Endothelial cell (in vitro differentiated cells): ENCODE measurements around the gene CNOT3. TPM values are rescaled to one million over a fixed set of nuclear protein-coding genes. Genes with fewer than 3 reads are reported as not detected.

Experiments
- DNase-seq: peaks from one replicate; pipeline ENCODE4 v3.0.0; 2021; ENCODE audit warnings: low spot score
- H3K27ac Mint-ChIP-seq: one replicate; pipeline ENCODE4 v1.8.0; 2021; ENCODE audit warnings: mixed read lengths, inconsistent platforms; ENCODE audit not compliant: unreplicated experiment
- H3K27me3 Mint-ChIP-seq: one replicate; pipeline ENCODE4 v1.8.0; 2021; ENCODE audit warnings: mild to moderate bottlenecking, moderate library complexity, mixed read lengths, inconsistent platforms; ENCODE audit not compliant: unreplicated experiment
- H3K36me3 Mint-ChIP-seq: one replicate; pipeline ENCODE4 v1.8.0; 2021; ENCODE audit warnings: mild to moderate bottlenecking, low read depth, mixed read lengths, inconsistent platforms; ENCODE audit not compliant: unreplicated experiment
- H3K4me1 Mint-ChIP-seq: one replicate; pipeline ENCODE4 v1.8.0; 2021; ENCODE audit warnings: mild to moderate bottlenecking, mixed read lengths, inconsistent platforms; ENCODE audit not compliant: unreplicated experiment
- H3K4me3 Mint-ChIP-seq: one replicate; pipeline ENCODE4 v1.8.0; 2021; ENCODE audit warnings: mild to moderate bottlenecking, mixed read lengths, inconsistent platforms; ENCODE audit not compliant: unreplicated experiment
- H3K9me3 Mint-ChIP-seq: one replicate; pipeline ENCODE4 v1.8.0; 2021; ENCODE audit warnings: mixed read lengths, inconsistent platforms; ENCODE audit not compliant: unreplicated experiment
- total RNA-seq: library from RNA; stranded (reverse); fragmentation: NEBNext Ultra II Directional; extraction: Animal tissue kit (Norgen Biotek cat#: 25700); gene quantifications from one replicate; pipeline ENCODE4 v1.2.1, GENCODE V29; 2021; ENCODE audit not compliant: unreplicated experiment
- TF ChIP-seq, protein P1 (sequence below): fragments of 200-600 bp; sonication (generic); IDR thresholded peaks from one replicate; pipeline ENCODE4 v1.5.0; 2021; ENCODE audit warnings: antibody characterized with exemption; ENCODE audit not compliant: unreplicated experiment

The CNOT3 gene
- total RNA-seq, 1 donor from 2014 or later, result 62.2 TPM

DNA sequence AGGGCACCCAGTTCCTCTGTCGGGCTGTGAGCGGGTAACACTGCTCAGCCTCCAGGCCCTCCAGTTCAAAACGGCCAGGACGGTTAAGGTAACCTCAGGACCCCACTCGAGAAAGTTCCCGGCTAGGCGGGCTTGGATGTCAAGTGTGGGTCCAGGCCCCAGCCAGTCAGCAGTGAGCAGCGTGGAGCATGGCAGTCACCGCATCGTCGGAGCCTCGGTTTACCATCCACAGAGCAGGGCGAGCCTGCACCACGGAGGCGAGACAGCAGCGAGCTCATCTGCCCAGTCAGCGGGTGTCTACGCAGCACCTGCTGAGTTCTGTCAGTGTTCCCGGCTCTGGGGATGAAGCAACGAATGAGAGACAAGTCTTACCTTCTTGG lies 8.0 kb upstream of the CNOT3 start:
- H3K27ac Mint-ChIP-seq, result no peak overlapping the region
- peaks cover 4% of the 10 kb centered on the region for H3K4me1 Mint-ChIP-seq
- H3K4me3 Mint-ChIP-seq, result no peak overlapping the region
- peaks cover 17% of the 10 kb centered on the region for H3K36me3 Mint-ChIP-seq
- H3K9me3 Mint-ChIP-seq, result no peaks in the 10 kb centered on the region
- DNase-seq, result no peak
- peaks cover 11% of the 10 kb centered on the region for H3K27me3 Mint-ChIP-seq
- TF ChIP-seq, protein P1, sequence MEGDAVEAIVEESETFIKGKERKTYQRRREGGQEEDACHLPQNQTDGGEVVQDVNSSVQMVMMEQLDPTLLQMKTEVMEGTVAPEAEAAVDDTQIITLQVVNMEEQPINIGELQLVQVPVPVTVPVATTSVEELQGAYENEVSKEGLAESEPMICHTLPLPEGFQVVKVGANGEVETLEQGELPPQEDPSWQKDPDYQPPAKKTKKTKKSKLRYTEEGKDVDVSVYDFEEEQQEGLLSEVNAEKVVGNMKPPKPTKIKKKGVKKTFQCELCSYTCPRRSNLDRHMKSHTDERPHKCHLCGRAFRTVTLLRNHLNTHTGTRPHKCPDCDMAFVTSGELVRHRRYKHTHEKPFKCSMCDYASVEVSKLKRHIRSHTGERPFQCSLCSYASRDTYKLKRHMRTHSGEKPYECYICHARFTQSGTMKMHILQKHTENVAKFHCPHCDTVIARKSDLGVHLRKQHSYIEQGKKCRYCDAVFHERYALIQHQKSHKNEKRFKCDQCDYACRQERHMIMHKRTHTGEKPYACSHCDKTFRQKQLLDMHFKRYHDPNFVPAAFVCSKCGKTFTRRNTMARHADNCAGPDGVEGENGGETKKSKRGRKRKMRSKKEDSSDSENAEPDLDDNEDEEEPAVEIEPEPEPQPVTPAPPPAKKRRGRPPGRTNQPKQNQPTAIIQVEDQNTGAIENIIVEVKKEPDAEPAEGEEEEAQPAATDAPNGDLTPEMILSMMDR, result no peak

DNA sequence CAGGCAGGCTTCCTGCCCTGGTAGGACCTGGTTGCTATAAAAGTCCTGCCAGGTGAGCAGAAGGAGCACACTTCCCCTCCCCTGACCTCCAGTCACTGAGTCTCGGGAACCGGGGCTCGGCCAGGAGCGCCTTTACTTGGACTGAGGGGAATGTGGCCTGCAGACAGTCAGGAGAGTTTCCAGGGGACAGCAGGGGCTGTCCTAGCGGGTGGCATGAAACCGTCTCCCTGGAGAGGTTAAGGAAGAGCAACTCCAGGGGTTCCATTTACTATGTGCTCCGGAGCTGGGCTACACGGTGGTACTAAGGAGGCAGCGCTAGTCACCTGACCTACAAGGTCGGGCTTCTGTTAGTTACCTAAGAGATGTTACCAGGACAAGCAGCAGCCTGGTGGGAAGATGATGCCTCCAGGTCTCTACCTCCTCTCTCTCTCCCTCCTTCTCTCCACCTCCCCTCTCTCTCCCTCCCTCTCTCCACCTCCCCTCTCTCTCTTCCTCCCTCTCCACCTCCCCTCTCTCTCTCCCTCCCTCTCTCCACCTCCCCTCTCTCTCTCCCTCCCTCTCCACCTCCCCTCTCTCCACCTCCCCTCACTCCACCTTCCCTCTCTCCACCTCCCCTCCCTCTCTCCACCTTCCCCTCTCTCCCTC lies 4.1 kb upstream of the CNOT3 start:
- Mint-ChIP-seq H3K27ac (no peak overlapping the region), H3K9me3 (no peaks in the 10 kb centered on the region), H3K4me3 (no peak overlapping the region), H3K27me3 (peaks cover 26% of the 10 kb centered on the region), H3K4me1 (peaks cover 15% of the 10 kb centered on the region), H3K36me3 (peaks cover 10% of the 10 kb centered on the region)
- TF ChIP-seq, protein P1, result no peak
- no peak for DNase-seq

DNA sequence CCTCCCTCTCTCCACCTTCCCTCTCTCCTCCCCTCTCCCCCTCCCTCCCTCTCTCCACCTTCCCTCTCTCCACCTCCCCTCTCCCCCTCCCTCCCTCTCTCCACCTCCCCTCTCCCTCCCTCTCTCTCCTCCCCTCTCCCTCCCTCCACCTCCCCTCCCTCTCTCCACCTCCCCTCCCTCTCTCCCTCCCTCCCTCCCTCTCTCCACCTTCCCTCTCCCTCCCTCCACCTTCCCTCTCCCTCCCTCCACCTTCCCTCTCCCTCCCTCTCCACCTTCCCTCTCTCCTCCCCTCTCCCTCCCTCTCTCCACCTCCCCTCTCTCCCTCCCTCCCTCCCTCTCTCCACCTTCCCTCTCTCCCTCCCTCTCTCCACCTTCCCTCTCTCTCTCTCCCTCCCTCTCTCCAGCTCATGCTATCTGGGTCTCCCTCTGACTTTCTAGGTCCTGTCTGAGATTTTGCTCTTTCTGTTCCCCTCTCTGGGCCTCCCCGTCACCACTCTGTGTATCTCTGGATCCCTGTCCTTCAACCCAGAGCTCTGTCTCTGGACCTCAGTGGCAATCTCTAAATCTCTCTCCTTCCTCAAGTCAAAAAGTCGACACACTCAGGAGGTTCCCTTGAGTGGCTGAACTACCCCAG lies 3.5 kb upstream of the CNOT3 start:
- Mint-ChIP-seq H3K4me3 (peak overlapping the region; percentile 74), H3K4me1 (peaks cover 20% of the 10 kb centered on the region), H3K27me3 (peaks cover 31% of the 10 kb centered on the region), H3K36me3 (peaks cover 14% of the 10 kb centered on the region), H3K9me3 (no peaks in the 10 kb centered on the region), H3K27ac (peak overlapping the region; percentile 79)
- TF ChIP-seq, protein P1, result no peak
- no peak for DNase-seq

DNA sequence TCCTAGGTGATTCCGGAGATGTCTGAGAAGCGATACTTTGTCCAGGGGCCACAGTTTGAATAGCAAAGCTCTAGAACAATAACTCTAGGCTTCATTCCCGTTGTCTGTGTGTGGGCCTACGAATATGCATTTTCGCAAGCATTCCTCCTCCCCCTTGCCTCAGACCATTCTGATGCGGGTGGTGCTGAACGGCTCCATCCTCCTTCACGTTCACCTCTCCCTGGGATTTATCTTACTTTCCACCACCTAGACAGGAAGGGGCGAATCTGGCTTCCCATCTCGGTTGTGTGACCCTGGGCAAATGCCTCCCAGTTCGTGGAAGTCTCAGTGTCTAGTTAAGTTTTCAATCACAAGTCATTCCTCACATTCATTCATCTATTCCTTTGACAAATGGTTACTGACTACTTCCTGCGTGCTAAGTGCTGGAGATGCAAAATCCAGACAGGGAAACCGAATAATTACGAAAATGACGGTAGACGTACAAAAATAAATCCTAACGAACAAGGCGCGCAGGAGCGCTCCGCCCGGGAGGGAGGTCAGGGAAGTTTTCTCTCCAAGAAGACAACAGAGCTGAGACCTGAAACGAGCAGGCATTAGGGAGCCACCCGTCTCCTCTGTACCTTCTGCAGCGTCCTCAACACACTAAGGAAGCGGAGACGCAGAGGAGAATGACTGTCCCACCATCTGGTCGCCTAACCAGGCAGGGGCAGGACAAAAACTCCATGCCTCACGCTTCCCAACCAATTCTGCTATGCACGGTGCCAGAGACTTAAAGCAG lies 1.3 kb upstream of the CNOT3 start:
- Mint-ChIP-seq H3K27me3 (peaks cover 31% of the 10 kb centered on the region), H3K27ac (peak overlapping the region; percentile 85), H3K9me3 (no peaks in the 10 kb centered on the region), H3K36me3 (peaks cover 22% of the 10 kb centered on the region), H3K4me1 (peaks cover 27% of the 10 kb centered on the region), H3K4me3 (peak overlapping the region; percentile 92)
- TF ChIP-seq, protein P1, result no peak
- DNase-seq, result no peak
